ENCODE data around the gene XYLT2. TPM values are rescaled to one million over a fixed set of nuclear protein-coding genes. Genes with fewer than 3 reads are reported as not detected.
A peak's percentile ranks its signal among the peaks of the same experiment; 100 is the strongest.

Gene XYLT2
- total RNA-seq, 2 experiments from 2014 or later: 24.4 to 25.3 TPM

- H3K27ac Mint-ChIP-seq: no peak overlapping the region
- H3K36me3 Mint-ChIP-seq (ENCODE audit: low read depth): peaks cover 63% of the 10 kb centered on the region
- peaks cover 28% of the 10 kb centered on the region for H3K4me1 Mint-ChIP-seq (ENCODE audit: low read depth)
- no peak for TF ChIP-seq CTCF (IDR thresholded peaks at IDR 0.05)
- ChIA-PET POLR2A (interaction anchor here (0.6 to 1.5 kb wide), 4 partner anchors 11 to 46 kb away, joined by 3 to 5 read pairs (median 3); partner anchors contain the start of genes EME1, MRPL27 and XYLT2), CTCF (interaction anchor here (5.4 kb wide), 1 partner anchor 31 kb away, joined by 23 read pairs; no protein-coding TSS in a partner anchor)
- no peak for DNase-seq
- no peak overlapping the region for H3K4me3 Mint-ChIP-seq
- intact Hi-C loops (cut with micrococcal nuclease): no loop called here
- ATAC-seq: no peak
- H3K27me3 Mint-ChIP-seq: no peaks in the 10 kb centered on the region
- no peaks in the 10 kb centered on the region for H3K9me3 Mint-ChIP-seq
These were observed 46.7 kb downstream of the XYLT2 start for GRCh38 chr17:50392621-50393020.

- CTCF ChIA-PET: interaction anchor here (5.4 kb wide), 1 partner anchor 32 kb away, joined by 23 read pairs; no protein-coding TSS in a partner anchor
These were observed 47.8 kb downstream of the XYLT2 start for GRCh38 chr17:50393700-50394099.

GRCh38 chr17:50394711-50395110 is 48.8 kb downstream of the XYLT2 start:
- DNase-seq (no peak), ATAC-seq (no peak)
- ChIA-PET POLR2A (interaction anchor here (0.7 to 2.8 kb wide), 3 partner anchors 10 to 15 kb away, joined by 3 to 22 read pairs (median 3); no protein-coding TSS in a partner anchor), CTCF (no interaction called here)
- H3K27ac Mint-ChIP-seq: no peak overlapping the region
- TF ChIP-seq CTCF (IDR thresholded peaks at IDR 0.05): no peak
- peaks cover 30% of the 10 kb centered on the region for H3K4me1 Mint-ChIP-seq (ENCODE audit: low read depth)
- intact Hi-C loops (cut with micrococcal nuclease): no loop called here
- peaks cover under 1% of the 10 kb centered on the region for H3K9me3 Mint-ChIP-seq
- H3K27me3 Mint-ChIP-seq: no peaks in the 10 kb centered on the region
- H3K4me3 Mint-ChIP-seq: peak overlapping the region; percentile 89
- H3K36me3 Mint-ChIP-seq (ENCODE audit: low read depth): peaks cover 51% of the 10 kb centered on the region

More at GRCh38 chr17:50393700-50394099, 47.8 kb downstream of the XYLT2 start:
- ATAC-seq: no peak
- Mint-ChIP-seq H3K27me3 (no peaks in the 10 kb centered on the region), H3K36me3 (ENCODE audit: low read depth) (peaks cover 53% of the 10 kb centered on the region), H3K4me3 (no peak overlapping the region), H3K9me3 (no peaks in the 10 kb centered on the region), H3K4me1 (ENCODE audit: low read depth) (peaks cover 30% of the 10 kb centered on the region), H3K27ac (no peak overlapping the region)
- intact Hi-C loops (cut with micrococcal nuclease): no loop called here
- POLR2A ChIA-PET: interaction anchor here (0.9 to 1.3 kb wide), 2 partner anchors 9 to 32 kb away, joined by 3 to 4 read pairs; no protein-coding TSS in a partner anchor
- TF ChIP-seq CTCF (IDR thresholded peaks at IDR 0.05): no peak
- no peak for DNase-seq

DNA sequence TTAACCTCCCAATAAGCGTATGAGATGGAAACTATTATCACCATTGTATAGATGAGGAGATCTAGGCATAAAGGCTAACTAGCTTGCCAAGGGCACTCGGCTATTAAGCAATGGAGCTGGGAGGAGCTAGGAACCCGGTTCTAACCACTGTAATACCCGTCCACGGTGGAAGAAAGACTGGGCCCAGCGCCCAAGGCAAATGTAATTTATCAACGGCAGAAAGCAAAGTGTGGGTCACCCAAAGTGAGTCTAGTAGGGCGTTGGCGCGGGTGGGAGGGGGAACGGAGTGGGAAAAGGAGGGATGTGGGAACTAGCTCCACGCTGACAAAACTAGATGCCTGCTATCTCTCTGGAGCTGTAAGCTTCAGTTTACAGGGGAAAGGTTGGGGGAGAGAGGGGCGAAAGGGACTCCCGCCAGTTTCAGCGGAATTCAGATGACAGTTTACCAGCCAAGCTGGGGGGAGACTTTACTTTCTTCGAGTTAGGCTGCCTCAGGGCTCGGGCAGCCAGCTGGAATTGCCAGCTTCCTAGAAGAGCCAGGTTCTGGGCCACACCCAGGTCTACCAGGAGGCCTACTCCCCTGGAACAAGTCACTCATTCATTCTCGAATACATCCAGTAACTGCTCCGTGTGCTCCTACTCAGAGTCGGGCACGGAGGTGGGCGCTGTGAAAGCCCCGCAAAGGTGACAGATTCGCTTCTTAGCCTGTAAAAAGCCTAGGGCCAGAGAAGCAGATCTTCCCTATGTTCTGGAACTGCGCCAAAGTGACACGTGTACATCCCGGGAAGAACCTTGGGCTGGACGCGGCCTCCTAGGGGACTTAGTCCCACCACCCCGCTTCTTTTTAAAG is 50.6 kb downstream of the XYLT2 start:
- H3K27me3 Mint-ChIP-seq: no peaks in the 10 kb centered on the region
- no peak for TF ChIP-seq CTCF (IDR thresholded peaks at IDR 0.05)
- intact Hi-C loops (cut with micrococcal nuclease): no loop called here
- ChIA-PET POLR2A (interaction anchor here (0.6 to 3.2 kb wide), 20 partner anchors 8 to 82 kb away, joined by 3 to 22 read pairs (median 6); partner anchors contain the start of genes EME1, MRPL27, RSAD1 and XYLT2), CTCF (interaction anchor here (0.6 to 5.2 kb wide), 36 partner anchors 8 to 768 kb away, joined by 3 to 74 read pairs (median 6); partner anchors contain the start of genes ACSF2, COL1A1, EME1 and LUC7L3)
- peak; percentile 58 for DNase-seq
- peak overlapping the region; percentile 89 for H3K4me3 Mint-ChIP-seq
- H3K4me1 Mint-ChIP-seq (ENCODE audit: low read depth): peaks cover 30% of the 10 kb centered on the region
- H3K36me3 Mint-ChIP-seq (ENCODE audit: low read depth): peaks cover 40% of the 10 kb centered on the region
- peak overlapping the region; percentile 90 for H3K27ac Mint-ChIP-seq
- ATAC-seq: peak; percentile 25
- H3K9me3 Mint-ChIP-seq: peaks cover 3% of the 10 kb centered on the region

Data from activated CD8-positive, alpha-beta T cell treated with anti-CD3 and anti-CD28 coated beads for 36 hours (primary cell).